MM.1S (cell line): ENCODE results near the gene SH3BP4.

Experiments
- EZH2 ChIP-seq: fragments of 300-600 bp; sonication (generic); optimal IDR thresholded peaks from 2 replicates; pipeline ENCODE3; 2017; ENCODE audit warnings: low read depth, mild to moderate bottlenecking, antibody characterized with exemption, low read length, mixed read lengths
- TF ChIP-seq, protein P1 (sequence below): fragments of 300-600 bp; sonication (generic); IDR thresholded peaks from 2 replicates; pipeline ENCODE4 v1.5.1; 2016; ENCODE audit warnings: antibody characterized with exemption, low read length, mixed read lengths

DNA sequence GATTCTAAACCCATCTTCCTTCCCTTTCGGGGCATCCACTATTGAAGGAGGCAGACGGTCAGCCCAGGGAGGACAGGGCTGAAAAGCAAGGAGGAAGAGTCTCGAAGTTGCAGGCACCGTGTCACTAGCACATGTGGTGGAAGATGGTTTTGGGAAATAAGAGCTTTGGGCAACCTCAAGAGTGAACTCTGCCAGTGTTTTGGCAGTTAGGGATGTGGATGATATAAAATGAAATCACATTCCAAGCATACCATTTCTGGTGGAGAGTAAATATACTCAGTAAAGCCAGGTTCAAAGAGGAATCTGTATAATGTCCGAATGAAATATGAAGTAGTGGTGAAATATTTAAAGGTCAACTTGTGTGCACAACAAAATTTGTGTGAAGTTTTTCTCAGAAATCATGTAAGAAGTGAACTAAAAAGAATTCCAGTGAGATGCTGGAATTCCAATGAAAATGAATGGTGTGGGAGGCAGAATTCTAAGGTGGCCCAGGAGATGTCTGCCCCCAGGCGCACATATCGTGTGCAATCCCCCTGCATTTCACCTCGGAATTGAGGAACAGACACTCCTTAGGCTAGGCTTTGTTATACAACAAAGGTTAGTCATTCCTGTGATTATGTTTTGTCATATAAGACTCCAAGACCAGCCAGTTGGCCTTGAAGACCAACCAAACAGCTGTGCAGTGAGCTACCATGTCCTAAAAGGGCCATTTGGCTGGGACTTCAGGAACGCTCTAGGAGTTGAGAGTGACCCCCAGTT, 147.1 kb downstream of the SH3BP4 start:
- TF ChIP-seq, protein P1, sequence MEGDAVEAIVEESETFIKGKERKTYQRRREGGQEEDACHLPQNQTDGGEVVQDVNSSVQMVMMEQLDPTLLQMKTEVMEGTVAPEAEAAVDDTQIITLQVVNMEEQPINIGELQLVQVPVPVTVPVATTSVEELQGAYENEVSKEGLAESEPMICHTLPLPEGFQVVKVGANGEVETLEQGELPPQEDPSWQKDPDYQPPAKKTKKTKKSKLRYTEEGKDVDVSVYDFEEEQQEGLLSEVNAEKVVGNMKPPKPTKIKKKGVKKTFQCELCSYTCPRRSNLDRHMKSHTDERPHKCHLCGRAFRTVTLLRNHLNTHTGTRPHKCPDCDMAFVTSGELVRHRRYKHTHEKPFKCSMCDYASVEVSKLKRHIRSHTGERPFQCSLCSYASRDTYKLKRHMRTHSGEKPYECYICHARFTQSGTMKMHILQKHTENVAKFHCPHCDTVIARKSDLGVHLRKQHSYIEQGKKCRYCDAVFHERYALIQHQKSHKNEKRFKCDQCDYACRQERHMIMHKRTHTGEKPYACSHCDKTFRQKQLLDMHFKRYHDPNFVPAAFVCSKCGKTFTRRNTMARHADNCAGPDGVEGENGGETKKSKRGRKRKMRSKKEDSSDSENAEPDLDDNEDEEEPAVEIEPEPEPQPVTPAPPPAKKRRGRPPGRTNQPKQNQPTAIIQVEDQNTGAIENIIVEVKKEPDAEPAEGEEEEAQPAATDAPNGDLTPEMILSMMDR: no peak
- no peak for TF ChIP-seq EZH2
